Caco-2 (cell line): Measurements from ENCODE around the gene RPS6KA5. TPM values are rescaled to one million over a fixed set of nuclear protein-coding genes. Genes with fewer than 3 reads are reported as not detected.
"Not testable (repeated sequence)": the region's sequence is repeated elsewhere in the genome, so short reads cannot be mapped to it uniquely, and the experiment has no call there.

Experiments
- BruUV-seq: library from RNA; stranded (reverse); fragments of 400-500 nt; replicated peaks from 2 replicates; lab custom pipeline; 2021; lab: Mats Ljungman, UMichigan
- CTCF ChIA-PET: fragments of 300-600 bp; sonication (Branson Sonifier 250); formaldehyde crosslinking; loops from one replicate; lab custom pipeline; 2022; ENCODE audit warnings: antibody characterized with exemption; lab: Charles Lee
- POLR2A ChIA-PET: fragments of 300-600 bp; sonication (Branson Sonifier 250); formaldehyde crosslinking; loops from one replicate; lab custom pipeline; 2022; ENCODE audit warnings: antibody characterized with exemption; lab: Charles Lee
- DNase-seq, 2 experiments: peaks; one replicate each; pipeline versions ENCODE4 v3.0.0 to v3.0.0-alpha.2; 2020 to 2022
- H3K27me3 ChIP-seq: replicated peaks from 2 replicates; pipeline ENCODE4 v1.6.0; 2011; ENCODE audit warnings: low read length; ENCODE audit not compliant: control insufficient read depth, insufficient read depth
- H3K36me3 ChIP-seq: 2 replicates; pipeline ENCODE4 v1.5.1; 2011; ENCODE audit warnings: low read length; ENCODE audit not compliant: control insufficient read depth, insufficient read depth
- H3K4me1 ChIP-seq: fragments of 250-450 bp; sonication (Bioruptor Pico); 2 replicates; pipeline ENCODE4 v1.5.1; 2020; ENCODE audit warnings: mild to moderate bottlenecking
- H3K4me3 ChIP-seq: 2 replicates; pipeline ENCODE4 v1.5.1; 2011; ENCODE audit warnings: low read depth, mild to moderate bottlenecking, control low read depth, low read length
- H3K9me3 ChIP-seq: fragments of 250-450 bp; sonication (Bioruptor Pico); 2 replicates; pipeline ENCODE4 v1.5.1; 2020; ENCODE audit warnings: mild to moderate bottlenecking, moderate library complexity
- H3K27ac Mint-ChIP-seq: one replicate; pipeline ENCODE4 v1.8.0; 2022; ENCODE audit warnings: mixed read lengths; ENCODE audit not compliant: unreplicated experiment
- H3K27me3 Mint-ChIP-seq: one replicate; pipeline ENCODE4 v1.8.0; 2022; ENCODE audit warnings: mixed read lengths; ENCODE audit not compliant: insufficient read depth, unreplicated experiment
- H3K36me3 Mint-ChIP-seq: one replicate; pipeline ENCODE4 v1.8.0; 2022; ENCODE audit warnings: mild to moderate bottlenecking, mixed read lengths; ENCODE audit not compliant: insufficient read depth, unreplicated experiment
- H3K4me1 Mint-ChIP-seq: one replicate; pipeline ENCODE4 v1.8.0; 2022; ENCODE audit warnings: low read depth, mixed read lengths; ENCODE audit not compliant: unreplicated experiment
- H3K4me3 Mint-ChIP-seq: one replicate; pipeline ENCODE4 v1.8.0; 2022; ENCODE audit warnings: mild to moderate bottlenecking, moderate library complexity, mixed read lengths; ENCODE audit not compliant: unreplicated experiment
- H3K9me3 Mint-ChIP-seq: one replicate; pipeline ENCODE4 v1.8.0; 2022; ENCODE audit warnings: mixed read lengths; ENCODE audit not compliant: unreplicated experiment
- CTCF ChIP-seq, 2 experiments: fragments of 200-600 bp in 1 of 2; IDR thresholded peaks; 1 replicate in 1 of 2; 2 replicates in 1 of 2; pipeline versions ENCODE4 v1.5.1 to v1.8.0; 2011 to 2022; ENCODE audit warnings: antibody characterized with exemption in 1 of 2, control low read depth in 1 of 2, inconsistent platforms in 1 of 2, low read depth in 1 of 2, low read length in 1 of 2, mild to moderate bottlenecking in 1 of 2, moderate library complexity in 1 of 2; ENCODE audit not compliant: insufficient read depth in 1 of 2, severe bottlenecking in 1 of 2, unreplicated experiment in 1 of 2
- intact Hi-C: fragments of 100-400 bp; cut with micrococcal nuclease; formaldehyde crosslinking; loops from one replicate; pipeline ENCODE4 v1.10.0; 2022; ENCODE audit not compliant: unreplicated experiment
- total RNA-seq: library from RNA; stranded (reverse); gene quantifications from 2 replicates; pipeline ENCODE4 v1.2.3, GENCODE V29; 2022

The RPS6KA5 gene
- total RNA-seq, 1 experiment from 2014 or later: 5.7 TPM

- DNase-seq: no peak
- H3K36me3 Mint-ChIP-seq: no peaks in the 10 kb centered on the region
- CTCF ChIA-PET: no interaction called here
These were observed 217.7 kb downstream of the RPS6KA5 start for GRCh38 chr14:90842726-90843125.

GRCh38 chr14:90840667-90841066, 219.8 kb downstream of the RPS6KA5 start:
- H3K36me3 ChIP-seq, CTCF ChIA-PET, H3K4me3 Mint-ChIP-seq, H3K27me3 ChIP-seq, H3K4me1 Mint-ChIP-seq, BruUV-seq, H3K9me3 Mint-ChIP-seq, H3K9me3 ChIP-seq, intact Hi-C loops, H3K27me3 Mint-ChIP-seq, POLR2A ChIA-PET, H3K4me3 ChIP-seq, H3K27ac Mint-ChIP-seq, H3K4me1 ChIP-seq, H3K36me3 Mint-ChIP-seq, DNase-seq: not testable (repeated sequence)

More at GRCh38 chr14:90842726-90843125, 217.7 kb downstream of the RPS6KA5 start:
- no peaks in the 10 kb centered on the region for H3K9me3 Mint-ChIP-seq
- no peak for TF ChIP-seq CTCF (IDR thresholded peaks at IDR 0.05; ENCODE audit: insufficient read depth in 1 of 2, low read depth in 1 of 2, low read length in 1 of 2, severe bottlenecking in 1 of 2, unreplicated experiment in 1 of 2)
- no peaks in the 10 kb centered on the region for H3K36me3 ChIP-seq
- no peak overlapping the region for H3K4me3 Mint-ChIP-seq
- BruUV-seq: no TSS peak
- no peaks in the 10 kb centered on the region for H3K27me3 ChIP-seq
- no peaks in the 10 kb centered on the region for H3K9me3 ChIP-seq
- no peak overlapping the region for H3K27ac Mint-ChIP-seq
- H3K4me1 ChIP-seq: no peaks in the 10 kb centered on the region
- intact Hi-C loops: no loop called here
- POLR2A ChIA-PET: no interaction called here
- no peaks in the 10 kb centered on the region for H3K27me3 Mint-ChIP-seq
- no peak overlapping the region for H3K4me3 ChIP-seq
- no peaks in the 10 kb centered on the region for H3K4me1 Mint-ChIP-seq

GRCh38 chr14:90839889-90840266, 220.6 kb downstream of the RPS6KA5 start:
- DNase-seq: no peak
- Mint-ChIP-seq H3K4me1 (no peaks in the 10 kb centered on the region), H3K27ac (no peak overlapping the region), H3K9me3 (no peaks in the 10 kb centered on the region), H3K36me3 (no peaks in the 10 kb centered on the region), H3K27me3 (no peaks in the 10 kb centered on the region), H3K4me3 (no peak overlapping the region)
- BruUV-seq: no TSS peak
- POLR2A ChIA-PET: no interaction called here
- no peak for TF ChIP-seq CTCF (IDR thresholded peaks at IDR 0.05; ENCODE audit: insufficient read depth in 1 of 2, low read depth in 1 of 2, low read length in 1 of 2, severe bottlenecking in 1 of 2, unreplicated experiment in 1 of 2)
- no peaks in the 10 kb centered on the region for H3K9me3 ChIP-seq
- H3K4me3 ChIP-seq: no peak overlapping the region
- intact Hi-C loops: no loop called here
- no peaks in the 10 kb centered on the region for H3K4me1 ChIP-seq
- H3K36me3 ChIP-seq: no peaks in the 10 kb centered on the region
- H3K27me3 ChIP-seq: no peaks in the 10 kb centered on the region
- CTCF ChIA-PET: no interaction called here
